Tibial artery (tissue), 4 donors: ENCODE data around the gene ZNF597.

Source experiments
- DNase-seq, 2 donors: peaks; one replicate each; pipeline ENCODE4 v3.0.0-alpha.2; 2019
- H3K27ac ChIP-seq, 2 donors: fragments of 200-600 bp; sonication (generic) in 1 of 2; 1 replicate in 1 of 2; 2 replicates in 1 of 2; pipeline ENCODE4 v1.5.1; 2018 to 2019; ENCODE audit warnings: mild to moderate bottlenecking in 1 of 2
- H3K27me3 ChIP-seq, 2 donors: fragments of 200-600 bp; sonication (generic) in 1 of 2; one replicate each; pipeline versions ENCODE4 v1.5.1 to v1.6.0; 2016 to 2019
- H3K36me3 ChIP-seq, 3 donors: fragments of 200-600 bp; sonication (generic) in 2 of 3; one replicate each; pipeline ENCODE4 v1.5.1; 2016 to 2019; ENCODE audit warnings: mild to moderate bottlenecking in 2 of 3
- H3K4me1 ChIP-seq, 4 donors: fragments of 200-600 bp; sonication (generic) in 2 of 4; 1 replicate in 3 of 4; 2 replicates in 1 of 4; pipeline ENCODE4 v1.5.1; 2016 to 2019
- H3K4me3 ChIP-seq, 2 donors: fragments of 200-600 bp; sonication (generic) in 1 of 2; 1 replicate in 1 of 2; 2 replicates in 1 of 2; pipeline ENCODE4 v1.5.1; 2018 to 2019; ENCODE audit warnings: mild to moderate bottlenecking in 2 of 2
- H3K9me3 ChIP-seq, 3 donors: fragments of 200-600 bp; sonication (generic) in 1 of 3; one replicate each; pipeline ENCODE4 v1.5.1; 2016 to 2019
- intact Hi-C: fragments of 100-400 bp; cut with DNase I; formaldehyde crosslinking; loops from one replicate; pipeline ENCODE4 v1.15.0; 2023; ENCODE audit warnings: low total_unique reads
- TF ChIP-seq, protein P1 (sequence below), 2 experiments: fragments of 200-600 bp in 1 of 2; fragments of 450-650 bp in 1 of 2; IDR thresholded peaks; one replicate each; pipeline ENCODE4 v1.5.1; 2017 to 2019; ENCODE audit warnings: antibody characterized with exemption in 2 of 2, mild to moderate bottlenecking in 1 of 2, moderate library complexity in 1 of 2

The ZNF597 gene

DNA sequence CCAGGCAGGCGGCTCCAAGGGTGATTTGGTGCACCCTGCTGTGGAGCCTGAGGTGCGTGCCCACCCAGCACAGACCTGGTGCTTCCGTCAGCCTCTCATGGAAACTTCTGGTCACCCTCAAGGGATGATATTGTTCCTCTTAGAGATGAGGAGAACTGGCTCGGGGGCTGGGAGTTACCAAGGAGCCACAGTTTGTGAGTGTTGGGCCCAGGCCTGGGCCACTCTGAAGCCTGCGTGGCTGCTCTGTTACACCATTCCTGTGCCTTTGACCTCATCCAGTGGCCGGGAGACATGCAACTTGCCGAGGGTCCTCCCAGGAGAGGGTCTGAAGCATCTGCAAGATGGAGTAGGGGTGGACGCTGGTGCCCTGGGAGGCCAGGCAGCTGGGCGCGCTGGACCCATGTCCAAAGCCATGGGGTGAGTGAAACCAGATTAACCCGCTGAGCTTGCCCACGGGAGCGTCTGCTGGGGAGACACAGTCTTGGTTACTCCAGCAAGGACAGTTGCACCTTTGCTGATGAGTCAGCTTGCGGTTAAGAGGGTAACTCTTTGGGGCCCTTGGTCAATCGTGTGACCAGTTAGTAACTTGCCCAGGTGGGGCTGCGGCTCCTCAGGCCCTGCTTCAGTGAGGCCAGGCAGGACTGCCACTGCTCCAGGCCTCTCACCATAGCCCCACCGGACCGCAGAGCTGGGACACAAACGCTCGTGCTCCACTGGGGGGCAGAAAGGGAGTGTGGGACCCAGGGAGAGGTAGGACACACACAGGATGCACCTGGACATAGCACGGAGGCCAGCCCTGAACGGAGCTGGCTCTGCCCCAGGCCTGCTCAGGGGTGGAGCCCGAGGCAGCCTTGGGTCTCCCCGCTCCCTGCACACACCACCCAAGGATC is 44.5 kb upstream of the ZNF597 start:
- no peak for DNase-seq
- peaks cover 40 to 55% (median 53%) of the 10 kb centered on the region in 3 donors for H3K36me3 ChIP-seq
- no peaks in the 10 kb centered on the region for H3K27me3 ChIP-seq
- no peak overlapping the region for H3K27ac ChIP-seq
- H3K4me1 ChIP-seq, result no peaks in the 10 kb centered on the region
- intact Hi-C loops, result no loop called here
- no peaks in the 10 kb centered on the region for H3K9me3 ChIP-seq
- TF ChIP-seq, protein P1, sequence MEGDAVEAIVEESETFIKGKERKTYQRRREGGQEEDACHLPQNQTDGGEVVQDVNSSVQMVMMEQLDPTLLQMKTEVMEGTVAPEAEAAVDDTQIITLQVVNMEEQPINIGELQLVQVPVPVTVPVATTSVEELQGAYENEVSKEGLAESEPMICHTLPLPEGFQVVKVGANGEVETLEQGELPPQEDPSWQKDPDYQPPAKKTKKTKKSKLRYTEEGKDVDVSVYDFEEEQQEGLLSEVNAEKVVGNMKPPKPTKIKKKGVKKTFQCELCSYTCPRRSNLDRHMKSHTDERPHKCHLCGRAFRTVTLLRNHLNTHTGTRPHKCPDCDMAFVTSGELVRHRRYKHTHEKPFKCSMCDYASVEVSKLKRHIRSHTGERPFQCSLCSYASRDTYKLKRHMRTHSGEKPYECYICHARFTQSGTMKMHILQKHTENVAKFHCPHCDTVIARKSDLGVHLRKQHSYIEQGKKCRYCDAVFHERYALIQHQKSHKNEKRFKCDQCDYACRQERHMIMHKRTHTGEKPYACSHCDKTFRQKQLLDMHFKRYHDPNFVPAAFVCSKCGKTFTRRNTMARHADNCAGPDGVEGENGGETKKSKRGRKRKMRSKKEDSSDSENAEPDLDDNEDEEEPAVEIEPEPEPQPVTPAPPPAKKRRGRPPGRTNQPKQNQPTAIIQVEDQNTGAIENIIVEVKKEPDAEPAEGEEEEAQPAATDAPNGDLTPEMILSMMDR (IDR thresholded peaks at IDR 0.05), result no peak
- no peak overlapping the region for H3K4me3 ChIP-seq

DNA sequence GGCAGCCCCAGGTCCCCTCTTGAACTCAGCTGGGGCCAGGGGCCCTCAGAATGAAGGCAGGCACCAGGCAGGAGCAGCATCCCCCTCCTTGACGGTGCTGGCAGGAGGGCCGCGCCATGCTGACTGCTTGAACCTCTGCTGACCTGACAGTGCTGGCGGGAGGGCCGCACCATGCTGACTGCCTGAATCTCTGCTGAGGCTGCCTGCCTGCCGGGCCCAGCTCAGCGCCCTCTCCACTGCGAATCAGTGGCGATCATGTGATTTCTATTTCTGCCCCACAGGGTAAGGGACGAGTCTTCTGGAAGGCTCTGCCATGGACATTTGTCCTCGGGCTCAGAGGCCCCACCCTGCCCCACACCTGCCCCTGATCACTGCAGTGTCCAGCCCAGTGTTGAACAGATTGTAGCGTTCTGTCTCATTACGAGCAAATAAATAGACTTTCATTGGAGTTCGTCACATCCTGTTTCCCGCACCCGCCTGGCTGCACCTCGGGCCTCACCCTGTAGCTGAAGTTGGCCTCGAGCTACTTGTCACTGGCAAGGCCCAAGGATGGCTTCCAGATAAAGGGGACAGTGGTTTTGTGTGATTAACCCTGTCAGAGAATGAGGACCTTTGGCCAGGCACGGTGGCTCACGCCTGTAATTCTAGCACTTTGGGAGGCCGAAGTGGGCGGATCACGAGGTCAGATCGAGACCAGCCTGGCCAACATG is 43.4 kb upstream of the ZNF597 start:
- intact Hi-C loops, result no loop called here
- TF ChIP-seq, protein P1 (IDR thresholded peaks at IDR 0.05), result no peak
- DNase-seq, result no peak
- Histone ChIP-seq H3K36me3 (peaks cover 52 to 66% (median 64%) of the 10 kb centered on the region in 3 donors), H3K9me3 (no peaks in the 10 kb centered on the region), H3K4me3 (no peak overlapping the region), H3K27me3 (no peaks in the 10 kb centered on the region), H3K27ac (no peak overlapping the region), H3K4me1 (no peaks in the 10 kb centered on the region)

DNA sequence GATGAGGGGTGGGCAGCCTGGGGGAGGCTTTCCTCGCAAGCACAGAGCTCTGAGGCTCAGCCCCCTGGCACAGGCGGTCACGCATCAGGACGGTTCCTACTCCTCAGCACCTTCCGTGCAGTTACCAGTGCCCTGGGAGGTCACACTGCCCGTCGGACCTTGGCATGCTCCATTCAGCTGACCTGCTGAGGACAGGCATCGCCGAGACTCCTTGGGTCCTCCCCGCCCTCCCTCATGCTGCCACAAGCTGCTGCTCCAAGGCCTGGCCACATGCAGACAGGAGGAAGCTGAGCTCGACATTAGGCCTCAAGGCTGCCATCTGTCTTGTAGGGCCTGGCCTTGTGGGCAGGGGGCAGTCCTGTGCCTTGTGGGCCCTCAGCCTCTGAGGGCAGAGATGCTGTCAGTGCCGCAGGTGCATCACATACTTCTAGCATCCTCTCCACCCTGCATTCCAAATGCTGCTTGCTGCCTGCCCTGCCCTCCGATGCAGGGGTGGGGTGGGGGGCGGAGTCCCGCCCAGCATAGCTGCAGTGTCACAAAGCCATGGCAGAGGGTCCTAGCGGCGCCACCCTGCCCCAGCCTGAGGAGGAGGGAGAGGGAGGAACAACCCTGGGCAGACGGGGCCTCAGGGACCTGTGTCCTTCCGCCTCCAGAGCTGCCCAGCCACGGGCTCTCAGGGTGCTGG is 42.7 kb upstream of the ZNF597 start:
- H3K27me3 ChIP-seq, result no peaks in the 10 kb centered on the region
- no peaks in the 10 kb centered on the region for H3K9me3 ChIP-seq
- no peak overlapping the region for H3K27ac ChIP-seq
- intact Hi-C loops, result no loop called here
- H3K36me3 ChIP-seq, result peaks cover 58 to 73% (median 71%) of the 10 kb centered on the region in 3 donors
- no peak overlapping the region for H3K4me3 ChIP-seq
- H3K4me1 ChIP-seq, result no peaks in the 10 kb centered on the region
- TF ChIP-seq, protein P1 (IDR thresholded peaks at IDR 0.05), result no peak
- no peak for DNase-seq

DNA sequence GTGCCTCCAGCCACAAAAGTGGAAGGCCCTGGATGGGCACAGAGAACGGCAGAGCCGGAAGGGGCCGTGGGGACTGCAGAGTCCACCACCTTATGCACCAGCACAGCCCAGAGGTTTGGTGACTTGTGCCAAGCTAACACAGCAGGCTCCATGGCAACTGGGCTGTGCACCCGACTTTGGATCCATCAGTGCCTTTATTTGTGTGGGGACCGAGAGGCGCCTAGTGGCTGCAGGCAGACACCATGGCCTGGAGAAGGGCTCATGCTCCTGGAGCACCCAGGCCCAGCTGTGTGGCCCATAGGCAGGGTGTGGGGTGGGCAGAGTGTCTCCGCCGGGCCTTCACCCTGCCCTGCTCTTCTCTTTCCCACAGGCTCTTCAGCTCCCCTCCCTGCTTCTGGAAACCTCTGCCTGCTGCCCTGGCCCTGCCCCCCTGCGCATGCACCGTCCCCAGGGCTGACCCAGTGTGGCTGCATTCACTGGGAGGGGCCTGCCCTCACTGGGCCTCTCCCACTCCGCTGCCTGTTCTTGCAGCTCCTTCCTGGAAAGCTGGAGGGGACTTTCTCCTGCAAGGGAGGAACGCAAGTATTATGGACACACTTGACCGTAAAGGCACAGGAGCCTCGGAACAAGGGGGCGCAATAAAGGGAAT is 41.9 kb upstream of the ZNF597 start:
- intact Hi-C loops, result no loop called here
- no peaks in the 10 kb centered on the region for H3K9me3 ChIP-seq
- TF ChIP-seq, protein P1 (IDR thresholded peaks at IDR 0.05), result no peak
- H3K4me3 ChIP-seq, result no peak overlapping the region
- no peak for DNase-seq
- H3K27ac ChIP-seq, result no peak overlapping the region
- H3K4me1 ChIP-seq, result no peaks in the 10 kb centered on the region
- H3K36me3 ChIP-seq, result peaks cover 64 to 80% (median 77%) of the 10 kb centered on the region in 3 donors
- no peaks in the 10 kb centered on the region for H3K27me3 ChIP-seq
